GM21515 (cell line): ENCODE measurements around the gene CXCL1.

ENCODE experiments used
- ATAC-seq: cut with Tn5 transposase; IDR thresholded peaks from one replicate; pipeline ENCODE4 v1.9.1; 2021; ENCODE audit not compliant: unreplicated experiment

Gene CXCL1

GRCh38 chr4:73912191-73912590, 43.0 kb downstream of the CXCL1 start:
- no peak for ATAC-seq

- ATAC-seq, result no peak
Observed at GRCh38 chr4:73914071-73914470, 44.9 kb downstream of the CXCL1 start.

- ATAC-seq, result no peak
Observed at GRCh38 chr4:73916172-73916925, 47.2 kb downstream of the CXCL1 start.

GRCh38 chr4:73917081-73917501, 47.9 kb downstream of the CXCL1 start:
- no peak for ATAC-seq

GRCh38 chr4:73918058-73918457, 48.9 kb downstream of the CXCL1 start:
- ATAC-seq, result no peak

- no peak for ATAC-seq
Observed at GRCh38 chr4:73919691-73920090, 50.5 kb downstream of the CXCL1 start.
